DND-41 (cell line): ENCODE results near the gene ANKAR.

ENCODE experiments used
- ATAC-seq: fragments of 200-7000 bp; cut with Tn5 transposase; 3 replicates; pipeline ENCODE4 v1.9.1; 2021; ENCODE audit warnings: low read depth; ENCODE audit not compliant: insufficient read depth
- DNase-seq: peaks from one replicate; pipeline ENCODE4 v3.0.0-alpha.2; 2020
- H2AFZ ChIP-seq: 2 replicates; pipeline ENCODE4 v1.6.0; 2012; ENCODE audit warnings: low read depth, low read length
- H3K27ac ChIP-seq: 2 replicates; pipeline ENCODE4 v1.5.1; 2012; ENCODE audit warnings: low read length, inconsistent platforms
- H3K27me3 ChIP-seq: fragments of 200-600 bp; sonication (generic); 2 replicates; pipeline ENCODE4 v1.6.0; 2012; ENCODE audit warnings: low read length, mild to moderate bottlenecking, inconsistent platforms; ENCODE audit not compliant: insufficient read depth, poor library complexity
- H3K36me3 ChIP-seq: 2 replicates; pipeline ENCODE4 v1.5.1; 2012; ENCODE audit warnings: low read length, inconsistent platforms; ENCODE audit not compliant: insufficient read depth
- H3K4me1 ChIP-seq: 2 replicates; pipeline ENCODE4 v1.5.1; 2012; ENCODE audit warnings: mild to moderate bottlenecking, low read length; ENCODE audit not compliant: insufficient read depth
- H3K4me2 ChIP-seq: 2 replicates; pipeline ENCODE4 v1.6.0; 2012; ENCODE audit warnings: mild to moderate bottlenecking, moderate library complexity, low read length, inconsistent platforms; ENCODE audit not compliant: insufficient read depth
- H3K4me3 ChIP-seq, 2 experiments: fragments of 200-600 bp in 1 of 2; shearing (Covaris generic) in 1 of 2; 2 replicates each; pipeline ENCODE4 v1.5.1; 2012 to 2016; ENCODE audit warnings: inconsistent platforms in 2 of 2, low read length in 2 of 2, mild to moderate bottlenecking in 2 of 2, low read depth in 1 of 2, moderate library complexity in 1 of 2
- H3K79me2 ChIP-seq: 2 replicates; pipeline ENCODE4 v1.6.0; 2012; ENCODE audit warnings: low read length, inconsistent platforms; ENCODE audit not compliant: insufficient read depth
- H3K9ac ChIP-seq: 2 replicates; pipeline ENCODE4 v1.6.0; 2012; ENCODE audit warnings: low read depth, mild to moderate bottlenecking, inconsistent platforms, low read length, moderate library complexity
- H3K9me3 ChIP-seq: 2 replicates; pipeline ENCODE4 v1.5.1; 2012; ENCODE audit warnings: low read length, moderate library complexity, mild to moderate bottlenecking, inconsistent platforms; ENCODE audit not compliant: insufficient read depth, severe bottlenecking
- H4K20me1 ChIP-seq: 2 replicates; pipeline ENCODE4 v1.6.0; 2012; ENCODE audit warnings: low read length; ENCODE audit not compliant: insufficient read depth
- CTCF ChIP-seq: IDR thresholded peaks from 2 replicates; pipeline ENCODE4 v1.5.1; 2012; ENCODE audit warnings: borderline replicate concordance, low read length, moderate library complexity, mild to moderate bottlenecking; ENCODE audit not compliant: poor library complexity, severe bottlenecking; ENCODE audit errors: extremely low read depth
- EZH2 ChIP-seq: IDR thresholded peaks from 3 replicates; pipeline ENCODE4 v1.6.1; 2012; ENCODE audit warnings: borderline replicate concordance, low read depth, mild to moderate bottlenecking, moderate library complexity, low read length, inconsistent platforms; ENCODE audit not compliant: severe bottlenecking

Gene ANKAR

GRCh38 chr2:189633392-189633811 lies 41.1 kb upstream of the ANKAR start:
- H3K4me3 ChIP-seq = no peak overlapping the region
- no peak overlapping the region for H3K4me2 ChIP-seq
- no peaks in the 10 kb centered on the region for H3K79me2 ChIP-seq
- H3K27me3 ChIP-seq = no peaks in the 10 kb centered on the region
- no peaks in the 10 kb centered on the region for H4K20me1 ChIP-seq
- H3K27ac ChIP-seq = no peak overlapping the region
- H3K9ac ChIP-seq = no peak overlapping the region
- H2AFZ ChIP-seq = no peak overlapping the region
- H3K9me3 ChIP-seq = no peaks in the 10 kb centered on the region
- no peaks in the 10 kb centered on the region for H3K4me1 ChIP-seq
- TF ChIP-seq EZH2 (no peak), CTCF (peak; percentile 59)
- no peaks in the 10 kb centered on the region for H3K36me3 ChIP-seq
- ATAC-seq = peak; percentile 72
- peak; percentile 26 for DNase-seq

DNA sequence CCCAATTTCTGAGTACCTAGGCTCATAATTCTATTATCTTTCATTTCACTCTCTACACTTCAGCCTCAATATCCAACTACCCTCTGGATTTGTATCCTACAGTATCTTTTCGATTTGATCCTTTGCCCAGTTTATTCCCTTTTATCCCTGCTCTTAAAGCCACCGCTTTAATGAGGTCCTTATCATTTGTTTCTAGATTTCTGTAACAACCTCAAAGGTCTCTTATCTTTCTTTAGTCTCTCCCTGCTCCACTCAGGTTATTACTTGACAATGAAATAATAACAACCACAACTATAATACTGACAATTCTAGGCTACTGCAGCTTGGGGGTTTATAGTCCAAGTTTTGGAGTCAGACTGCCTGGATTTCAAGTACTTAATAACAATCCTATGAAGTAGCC lies 39.1 kb upstream of the ANKAR start:
- Histone ChIP-seq H3K79me2 (no peaks in the 10 kb centered on the region), H3K9me3 (no peaks in the 10 kb centered on the region), H3K4me1 (no peaks in the 10 kb centered on the region), H3K9ac (no peak overlapping the region), H3K27me3 (no peaks in the 10 kb centered on the region), H3K4me3 (no peak overlapping the region), H4K20me1 (no peaks in the 10 kb centered on the region), H2AFZ (no peak overlapping the region), H3K36me3 (no peaks in the 10 kb centered on the region), H3K4me2 (no peak overlapping the region), H3K27ac (no peak overlapping the region)
- no peak for ATAC-seq
- no peak for DNase-seq
- TF ChIP-seq EZH2 = no peak
- TF ChIP-seq CTCF = no peak

- Histone ChIP-seq H2AFZ (no peak overlapping the region), H3K4me1 (no peaks in the 10 kb centered on the region), H3K27ac (no peak overlapping the region), H3K79me2 (no peaks in the 10 kb centered on the region), H3K4me2 (no peak overlapping the region), H3K27me3 (no peaks in the 10 kb centered on the region), H3K4me3 (no peak overlapping the region), H4K20me1 (no peaks in the 10 kb centered on the region), H3K9me3 (no peaks in the 10 kb centered on the region), H3K36me3 (no peaks in the 10 kb centered on the region), H3K9ac (no peak overlapping the region)
- DNase-seq = no peak
- TF ChIP-seq CTCF (no peak), EZH2 (no peak)
- no peak for ATAC-seq
Measured at GRCh38 chr2:189638301-189639006, 36.0 kb upstream of the ANKAR start.
